ENCODE measurements around the gene PVALEF.

GRCh38 chr17:81187586-81188490 is 22.5 kb downstream of the PVALEF start:
- TF ChIP-seq, protein P1, sequence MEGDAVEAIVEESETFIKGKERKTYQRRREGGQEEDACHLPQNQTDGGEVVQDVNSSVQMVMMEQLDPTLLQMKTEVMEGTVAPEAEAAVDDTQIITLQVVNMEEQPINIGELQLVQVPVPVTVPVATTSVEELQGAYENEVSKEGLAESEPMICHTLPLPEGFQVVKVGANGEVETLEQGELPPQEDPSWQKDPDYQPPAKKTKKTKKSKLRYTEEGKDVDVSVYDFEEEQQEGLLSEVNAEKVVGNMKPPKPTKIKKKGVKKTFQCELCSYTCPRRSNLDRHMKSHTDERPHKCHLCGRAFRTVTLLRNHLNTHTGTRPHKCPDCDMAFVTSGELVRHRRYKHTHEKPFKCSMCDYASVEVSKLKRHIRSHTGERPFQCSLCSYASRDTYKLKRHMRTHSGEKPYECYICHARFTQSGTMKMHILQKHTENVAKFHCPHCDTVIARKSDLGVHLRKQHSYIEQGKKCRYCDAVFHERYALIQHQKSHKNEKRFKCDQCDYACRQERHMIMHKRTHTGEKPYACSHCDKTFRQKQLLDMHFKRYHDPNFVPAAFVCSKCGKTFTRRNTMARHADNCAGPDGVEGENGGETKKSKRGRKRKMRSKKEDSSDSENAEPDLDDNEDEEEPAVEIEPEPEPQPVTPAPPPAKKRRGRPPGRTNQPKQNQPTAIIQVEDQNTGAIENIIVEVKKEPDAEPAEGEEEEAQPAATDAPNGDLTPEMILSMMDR (IDR thresholded peaks at IDR 0.05): no peak
- TF ChIP-seq ZFX (IDR thresholded peaks at IDR 0.05; ENCODE audit: borderline replicate concordance): no peak
